Ovary (tissue), 3 donors: Measurements from ENCODE around the gene MRPL10.

Source experiments
- CTCF ChIP-seq, 3 donors: fragments of 450-650 bp in 2 of 3; fragments of 200-600 bp in 1 of 3; IDR thresholded peaks; one replicate each; pipeline versions ENCODE4 v1.5.1 to v1.8.0; 2016 to 2022; ENCODE audit warnings: antibody characterized with exemption in 3 of 3, mild to moderate bottlenecking in 1 of 3
- POLR2A ChIP-seq: fragments of 450-650 bp; IDR thresholded peaks from one replicate; pipeline ENCODE4 v1.6.1; 2017; ENCODE audit warnings: antibody characterized with exemption, mild to moderate bottlenecking, moderate library complexity
- donor health status: DM: no; HTN: no; CAD: no.

- no peak for TF ChIP-seq CTCF (IDR thresholded peaks at IDR 0.05)
- no peak for TF ChIP-seq POLR2A
Measured at GRCh38 chr17:47870056-47870455, 38.7 kb upstream of the MRPL10 start.
